Hypothalamus (tissue), 51 donors: ENCODE measurements around the gene TCF4.

ENCODE experiments used
- DNase-seq, 51 donors: peaks; one replicate each; lab custom pipeline; 2025; lab: John Stamatoyannopoulos, UW

TCF4 gene

GRCh38 chr18:55286257-55286825, 301.7 kb downstream of the TCF4 start:
- DNase-seq: peak in 1 of 51 donors; percentile 6

DNA sequence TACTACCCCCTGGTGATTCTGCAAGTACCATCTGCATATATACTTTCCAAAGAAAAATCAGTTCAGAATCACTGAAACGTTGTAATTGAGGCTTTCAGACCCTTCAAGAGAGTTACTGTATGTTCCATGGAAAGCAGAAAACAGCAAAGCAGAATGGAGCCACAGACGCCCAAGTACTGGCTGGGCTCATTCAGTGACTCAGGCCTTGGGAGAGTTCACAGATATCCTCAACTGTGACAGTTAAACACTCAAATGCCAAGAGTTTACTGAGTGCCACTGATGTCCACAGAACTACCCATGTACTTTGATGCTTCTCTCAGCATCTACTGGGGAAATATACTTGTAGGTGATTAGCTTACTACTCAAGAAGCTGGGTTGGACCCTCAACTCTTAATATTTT, 303.4 kb downstream of the TCF4 start:
- no peak for DNase-seq

DNA sequence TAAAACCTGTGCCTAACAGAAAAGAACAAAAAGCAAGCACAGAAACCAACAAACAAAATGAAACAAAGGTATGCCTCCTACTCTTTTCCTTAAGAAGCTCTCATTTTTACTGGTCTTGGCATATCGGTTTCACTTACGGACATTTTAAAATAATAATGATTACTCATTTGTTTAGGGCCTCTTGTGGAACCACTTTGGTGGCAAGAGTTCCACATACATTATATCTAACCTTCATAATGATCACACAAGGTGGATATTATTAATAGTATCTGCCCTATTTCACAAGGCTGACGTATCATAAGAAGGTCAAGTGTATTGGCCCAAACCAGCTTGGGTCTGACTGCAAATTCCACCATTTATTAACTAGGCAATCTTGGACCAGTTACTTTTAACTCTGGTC, 304.7 kb downstream of the TCF4 start:
- no peak for DNase-seq

- no peak for DNase-seq
Measured at GRCh38 chr18:55280503-55280902, 307.5 kb downstream of the TCF4 start.

DNA sequence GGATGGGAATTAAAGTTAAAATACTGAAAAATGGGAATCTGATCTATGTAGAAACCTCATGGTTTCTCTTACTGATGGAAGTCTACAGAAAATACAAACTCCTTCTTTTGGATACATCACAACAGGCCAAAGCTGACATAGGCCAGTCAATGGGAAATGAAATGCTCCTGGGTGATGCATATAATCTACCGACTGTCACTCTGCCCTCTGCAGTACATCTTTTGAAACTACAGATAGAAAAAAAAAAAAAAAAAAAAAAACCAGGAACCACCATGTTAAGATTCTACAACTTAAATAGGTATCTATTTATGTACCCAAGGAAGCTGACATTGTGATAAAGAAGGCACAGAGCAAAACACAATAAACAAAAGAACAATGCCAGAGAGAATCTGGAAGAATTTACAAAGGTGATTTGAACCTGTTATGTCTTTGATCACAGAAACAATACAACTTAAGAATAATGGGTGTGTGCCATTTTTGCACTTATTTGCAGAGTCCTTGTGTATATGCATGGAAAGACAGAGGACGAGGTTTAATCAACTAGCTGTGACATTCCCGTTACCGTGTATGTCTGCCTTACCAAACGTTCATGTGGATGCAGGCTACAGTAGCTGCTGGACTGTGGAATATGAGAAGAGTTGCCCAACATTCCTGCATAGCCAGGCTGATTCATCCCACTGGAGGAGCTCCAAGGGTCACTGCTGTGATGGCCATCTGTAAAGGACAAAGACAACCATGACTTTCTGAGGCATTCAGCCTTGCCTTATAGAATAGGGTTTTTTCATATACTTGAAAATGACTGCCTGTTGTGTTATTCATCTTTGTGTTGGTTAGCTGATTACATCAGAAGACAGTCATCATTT, 312.7 kb downstream of the TCF4 start:
- DNase-seq: peak in 10 of 51 donors; percentile 4 to 40 (median 12)

- no peak for DNase-seq
Measured at GRCh38 chr18:55272510-55273243, 315.3 kb downstream of the TCF4 start.

DNA sequence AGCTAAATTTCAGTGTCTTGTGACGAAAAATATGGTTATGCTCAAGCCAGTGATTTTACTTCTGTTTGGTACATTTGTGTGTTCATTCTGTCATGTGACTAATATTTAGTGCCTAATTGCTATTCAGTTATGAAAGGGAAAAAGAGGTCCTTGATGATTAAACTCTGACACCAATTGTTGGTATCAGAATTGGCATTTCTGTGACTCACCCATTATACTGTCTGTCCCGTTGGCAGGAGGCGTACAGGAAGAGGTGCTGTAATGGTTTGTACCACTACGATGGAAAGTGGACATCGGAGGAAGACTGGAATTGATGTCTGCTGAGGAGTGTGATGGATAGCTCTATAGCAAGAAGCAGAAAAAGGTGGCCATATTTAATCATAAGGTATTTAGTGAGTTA, 318.4 kb downstream of the TCF4 start:
- DNase-seq: no peak

DNA sequence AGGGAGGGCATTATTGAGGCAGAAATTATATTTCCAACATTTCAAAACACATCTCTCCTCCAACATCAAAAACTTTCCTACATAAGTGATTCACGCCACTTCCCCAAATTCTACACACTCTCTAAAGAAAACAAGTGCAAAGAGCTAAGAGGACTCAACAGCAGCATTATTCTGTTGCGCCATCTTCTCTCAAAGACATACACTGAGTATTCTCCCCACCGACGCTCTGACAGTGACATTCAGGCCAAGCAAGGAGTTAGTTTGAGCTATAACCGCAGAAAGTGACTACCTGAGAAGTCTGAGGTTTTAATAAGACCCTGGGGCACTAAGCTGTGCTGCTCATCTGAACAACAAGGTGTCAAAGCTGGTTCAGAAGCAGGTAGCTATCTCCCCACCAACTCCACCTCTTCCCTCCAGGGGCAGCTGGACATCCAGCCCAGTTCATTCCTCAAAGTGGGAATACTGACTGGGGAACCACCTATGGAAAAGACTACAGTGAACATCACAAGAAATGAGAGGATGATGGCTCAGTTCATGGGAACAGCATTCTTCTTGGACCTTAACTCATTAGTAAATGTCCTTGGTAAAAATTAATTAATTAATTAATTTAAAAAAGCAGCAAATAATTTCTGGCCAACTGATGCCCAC, 319.2 kb downstream of the TCF4 start:
- DNase-seq: no peak

GRCh38 chr18:55268151-55268601, 319.8 kb downstream of the TCF4 start:
- DNase-seq: no peak

- DNase-seq: no peak
Measured at GRCh38 chr18:55266981-55267380, 321.0 kb downstream of the TCF4 start.

DNA sequence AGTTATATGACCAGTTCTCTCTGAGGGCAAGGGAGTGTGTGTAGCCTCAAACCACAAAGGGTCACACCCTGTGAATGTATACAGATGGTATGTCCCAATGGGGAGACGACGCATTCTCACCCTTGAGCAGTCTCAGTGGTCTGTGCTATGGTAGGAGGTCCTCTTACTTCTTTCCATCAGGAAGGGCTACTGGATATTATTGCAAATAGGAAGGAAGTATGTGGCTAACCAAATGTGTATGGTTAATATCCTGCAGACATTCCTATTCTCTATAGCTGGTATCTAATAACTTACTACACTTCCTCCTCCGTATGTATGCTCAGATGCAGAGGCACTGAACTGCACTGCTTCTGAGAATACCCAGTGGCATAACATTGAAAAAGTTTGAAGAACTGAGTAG, 322.0 kb downstream of the TCF4 start:
- DNase-seq: no peak

- no peak for DNase-seq
Measured at GRCh38 chr18:55265130-55265675, 322.8 kb downstream of the TCF4 start.

DNA sequence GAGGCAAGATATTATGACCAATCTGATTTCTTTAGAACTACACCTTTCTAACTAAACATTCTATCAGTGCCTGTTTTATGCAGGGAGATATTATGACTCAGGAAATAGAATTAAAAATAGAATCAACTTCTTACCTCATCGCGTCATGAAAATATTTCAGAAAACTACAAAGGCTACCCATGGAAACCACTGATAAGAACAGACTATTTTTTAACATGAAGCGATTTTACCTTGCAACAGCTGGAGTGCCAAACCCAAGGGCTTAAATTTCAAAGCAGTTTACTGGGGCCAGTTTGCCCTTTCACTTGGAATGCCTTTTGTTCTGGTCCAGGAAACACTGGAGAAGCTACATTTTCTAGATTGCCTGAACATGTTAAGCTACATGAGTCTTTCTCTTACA, 323.9 kb downstream of the TCF4 start:
- no peak for DNase-seq

DNA sequence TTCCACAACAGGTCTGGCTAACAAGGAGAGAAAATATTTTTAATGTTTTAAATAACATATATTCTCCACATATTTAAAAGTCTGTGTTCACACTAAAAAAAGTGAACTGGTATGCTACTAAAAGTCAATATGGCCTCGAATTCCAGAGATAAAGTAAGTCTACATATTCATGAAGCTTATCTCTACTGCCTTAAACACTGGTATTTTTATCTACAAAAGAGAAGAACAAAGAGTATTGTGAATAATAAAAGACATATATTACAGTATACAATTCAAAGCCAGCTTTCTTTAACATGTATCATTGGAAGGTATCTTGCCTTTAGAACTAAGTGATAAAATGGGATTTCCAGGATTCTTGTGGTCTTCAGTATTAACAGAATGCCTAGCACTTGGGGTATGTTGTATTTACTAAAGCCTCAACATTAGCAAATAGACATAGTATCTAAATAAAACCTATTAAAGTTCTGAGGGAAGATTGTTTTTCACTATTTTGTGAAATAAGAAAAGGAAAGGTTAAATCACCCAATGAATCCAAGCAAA, 325.9 kb downstream of the TCF4 start:
- no peak for DNase-seq

GRCh38 chr18:55261253-55261652, 326.7 kb downstream of the TCF4 start:
- DNase-seq: no peak

DNA sequence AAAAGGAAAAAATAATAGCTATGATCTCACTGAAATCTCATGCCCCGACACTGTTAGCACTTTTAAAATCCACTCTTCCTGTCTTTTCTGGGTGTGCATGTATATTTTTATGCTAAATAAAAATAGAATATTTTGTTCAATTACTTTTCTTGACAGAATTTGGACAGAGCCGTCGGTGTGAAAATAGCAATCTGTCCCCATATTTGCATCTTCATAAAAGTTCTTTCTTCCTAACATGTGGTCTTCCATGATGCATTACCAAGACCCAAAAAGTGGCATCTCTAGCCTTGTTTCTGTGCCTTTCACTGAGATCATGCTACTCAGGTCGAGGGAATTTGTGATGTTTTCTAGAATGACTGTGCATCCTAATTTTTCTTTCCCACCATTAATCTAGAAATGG, 329.9 kb downstream of the TCF4 start:
- no peak for DNase-seq

DNA sequence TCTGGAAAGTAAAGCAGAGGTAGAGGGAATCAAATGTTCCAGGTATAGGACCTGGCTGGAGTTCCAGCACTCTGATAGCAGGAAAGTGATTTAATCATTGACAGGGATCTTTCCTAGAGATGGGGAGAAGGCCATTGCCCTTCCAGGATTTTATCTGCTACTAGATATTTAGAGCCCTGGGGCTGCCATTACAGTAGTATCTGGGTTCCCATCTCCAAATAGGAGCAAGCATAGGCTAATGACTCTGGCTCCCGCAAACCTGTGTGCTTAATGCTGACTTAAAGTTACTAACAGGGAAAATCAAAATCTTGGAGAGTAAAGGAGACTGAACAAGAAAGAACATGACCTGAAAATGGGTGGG, 331.1 kb downstream of the TCF4 start:
- DNase-seq: no peak

- DNase-seq: no peak
Measured at GRCh38 chr18:55256226-55256928, 331.6 kb downstream of the TCF4 start.

DNA sequence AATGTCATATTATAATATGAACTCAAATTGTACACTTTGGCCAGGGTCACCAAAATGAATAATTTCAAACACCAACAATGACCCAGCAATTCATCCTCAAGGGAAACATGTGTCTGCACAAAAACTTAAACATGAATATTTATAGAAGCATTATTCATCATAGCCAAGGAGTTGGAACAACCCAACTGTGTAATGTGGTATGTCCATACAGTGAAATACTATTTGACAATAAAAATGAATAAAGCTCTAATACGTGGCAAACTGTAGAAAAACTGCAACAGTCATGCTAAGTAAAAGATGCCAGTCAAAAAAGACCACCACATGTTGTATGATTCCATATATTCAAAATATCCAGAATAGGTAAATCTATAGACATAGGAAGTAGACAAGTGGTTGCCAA, 334.2 kb downstream of the TCF4 start:
- DNase-seq: no peak

- DNase-seq: no peak
Measured at GRCh38 chr18:55252901-55253300, 335.1 kb downstream of the TCF4 start.
